ENCODE data around the gene CSTF2.

- TF ChIP-seq POLR2A (IDR thresholded peaks at IDR 0.05; ENCODE audit: low read length) (no peak), GATA1 (IDR thresholded peaks at IDR 0.05; ENCODE audit: low read depth, low read length) (no peak)
Measured at GRCh38 chrX:100880368-100880767, 60.2 kb downstream of the CSTF2 start.
